T-helper 1 cell treated with Interleukin-12 subunit alpha and Interleukin-12 subunit beta and Interleukin-4 antibody, amounts not matched to agents 30 μg/mL and 1 μg/mL, for 36 hours (primary cell): ENCODE data around the gene VWA7.
"Not testable (repeated sequence)": the region's sequence is repeated elsewhere in the genome, so short reads cannot be mapped to it uniquely, and the experiment has no call there.

Source experiments
- H3K27ac Mint-ChIP-seq: one replicate; pipeline ENCODE4 v1.8.0; 2021; ENCODE audit warnings: mild to moderate bottlenecking, mixed read lengths
- H3K27me3 Mint-ChIP-seq: one replicate; pipeline ENCODE4 v1.8.0; 2021; ENCODE audit warnings: low read depth, mixed read lengths
- H3K36me3 Mint-ChIP-seq: one replicate; pipeline ENCODE4 v1.8.0; 2021; ENCODE audit warnings: low read depth, mixed read lengths
- H3K4me1 Mint-ChIP-seq: one replicate; pipeline ENCODE4 v1.8.0; 2021; ENCODE audit warnings: low read depth, mixed read lengths
- H3K4me3 Mint-ChIP-seq: one replicate; pipeline ENCODE4 v1.8.0; 2021; ENCODE audit warnings: mild to moderate bottlenecking, moderate library complexity, mixed read lengths
- H3K9me3 Mint-ChIP-seq: one replicate; pipeline ENCODE4 v1.8.0; 2021; ENCODE audit warnings: mixed read lengths

The VWA7 gene

GRCh38 chr6:31776989-31777666 lies at the start of gene VWA7:
Gene VWA7, minus strand, starts transcription at chr6:31777328. Its CDS starts 549 bp downstream, at chr6:31776779.
- H3K36me3 Mint-ChIP-seq, result peaks cover 3% of the 10 kb centered on the region
- H3K27ac Mint-ChIP-seq, result peak within 1 kb of the TSS; percentile 81
- no peaks in the 10 kb centered on the region for H3K27me3 Mint-ChIP-seq
- peaks cover 24% of the 10 kb centered on the region for H3K4me1 Mint-ChIP-seq
- H3K4me3 Mint-ChIP-seq, result no peak within 1 kb of the TSS
- no peaks in the 10 kb centered on the region for H3K9me3 Mint-ChIP-seq

DNA sequence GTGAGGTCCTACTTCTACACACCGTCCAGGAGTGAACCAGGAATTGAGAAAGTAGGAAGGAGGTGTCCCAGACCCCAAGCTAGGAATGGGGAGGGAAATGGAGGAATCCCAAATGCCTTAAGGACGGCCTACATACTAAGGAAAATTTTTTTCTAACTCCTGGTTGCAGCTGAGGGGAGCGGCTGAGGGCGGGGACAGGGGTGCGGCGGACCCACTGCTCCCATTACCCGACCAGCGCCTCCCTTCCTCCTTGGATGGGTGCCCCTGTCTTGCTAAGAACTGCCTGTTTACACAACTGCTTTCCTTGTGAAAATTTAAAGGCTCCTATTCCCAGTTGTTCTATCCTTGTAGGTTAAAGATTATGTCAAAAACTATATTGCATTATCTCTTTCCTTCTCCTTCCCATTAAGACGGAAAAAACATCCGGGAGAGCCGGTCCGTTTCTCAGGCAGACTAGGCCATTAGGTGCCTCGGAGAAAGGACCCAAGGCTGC lies 49.7 kb upstream of the VWA7 start:
- no peaks in the 10 kb centered on the region for H3K9me3 Mint-ChIP-seq
- H3K4me1 Mint-ChIP-seq, result peaks cover 39% of the 10 kb centered on the region
- no peaks in the 10 kb centered on the region for H3K27me3 Mint-ChIP-seq
- H3K36me3 Mint-ChIP-seq, result peaks cover 7% of the 10 kb centered on the region
- peak overlapping the region; percentile 96 for H3K27ac Mint-ChIP-seq
- peak overlapping the region; percentile 86 for H3K4me3 Mint-ChIP-seq

GRCh38 chr6:31825553-31825952 lies 48.4 kb upstream of the VWA7 start:
- H3K4me3 Mint-ChIP-seq, result peak overlapping the region; percentile 86

GRCh38 chr6:31823592-31824196 lies 46.6 kb upstream of the VWA7 start:
- peaks cover 43% of the 10 kb centered on the region for H3K4me1 Mint-ChIP-seq
- not testable (repeated sequence) for H3K9me3 Mint-ChIP-seq, H3K36me3 Mint-ChIP-seq, H3K4me3 Mint-ChIP-seq, H3K27me3 Mint-ChIP-seq
- H3K27ac Mint-ChIP-seq, result peak overlapping the region; percentile 46

More at GRCh38 chr6:31825553-31825952, 48.4 kb upstream of the VWA7 start:
- Mint-ChIP-seq H3K27me3 (no peaks in the 10 kb centered on the region), H3K36me3 (peaks cover 7% of the 10 kb centered on the region), H3K9me3 (no peaks in the 10 kb centered on the region), H3K4me1 (peaks cover 38% of the 10 kb centered on the region), H3K27ac (peak overlapping the region; percentile 96)

DNA sequence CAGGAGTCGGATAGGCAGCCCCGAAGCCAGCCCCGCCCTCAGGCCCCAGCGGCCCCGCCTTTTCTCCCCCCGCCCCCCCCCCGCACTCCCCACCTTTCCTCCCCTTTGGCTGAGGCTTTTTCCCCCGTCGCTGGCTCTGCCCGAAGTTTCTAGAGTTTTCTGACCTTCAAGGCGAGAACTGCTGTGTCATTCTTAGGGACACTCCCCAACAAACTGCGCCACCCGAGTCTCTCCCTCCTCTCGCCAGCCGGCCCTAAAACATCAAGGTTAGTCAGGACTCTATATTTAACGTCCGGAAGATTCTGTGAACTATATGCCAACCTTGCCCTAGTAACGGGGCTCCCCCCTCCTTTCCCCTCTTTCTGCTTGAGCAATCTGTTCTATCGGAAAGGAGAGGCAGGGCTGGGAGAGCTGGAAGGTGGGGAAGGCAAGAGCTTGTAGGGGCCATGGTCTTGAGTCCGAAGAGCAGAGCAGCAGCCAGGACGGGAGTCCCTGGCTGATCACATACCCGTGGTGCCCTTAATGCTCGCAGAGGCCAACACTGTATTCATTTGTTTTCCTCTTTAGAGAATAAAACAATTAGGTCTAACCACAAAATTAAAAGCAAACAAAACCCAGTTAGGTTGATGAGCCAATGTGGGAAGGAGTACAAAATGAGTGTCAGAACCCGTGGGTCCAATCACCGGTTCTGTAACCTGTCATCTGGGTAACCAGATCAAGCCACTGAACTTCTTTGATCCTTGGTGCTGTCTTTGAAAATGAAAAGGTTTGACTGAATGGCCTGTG lies 45.1 kb upstream of the VWA7 start:
- H3K27ac Mint-ChIP-seq, result peak overlapping the region; percentile 98

GRCh38 chr6:31821301-31822035 lies 44.3 kb upstream of the VWA7 start:
- Mint-ChIP-seq H3K9me3 (no peaks in the 10 kb centered on the region), H3K27me3 (no peaks in the 10 kb centered on the region), H3K36me3 (peaks cover 18% of the 10 kb centered on the region), H3K4me3 (peak overlapping the region; percentile 97), H3K27ac (peak overlapping the region; percentile 98), H3K4me1 (peaks cover 48% of the 10 kb centered on the region)

More for the DNA sequence above, 45.1 kb upstream of the VWA7 start:
- Mint-ChIP-seq H3K9me3 (no peaks in the 10 kb centered on the region), H3K4me3 (peak overlapping the region; percentile 97), H3K4me1 (peaks cover 55% of the 10 kb centered on the region), H3K36me3 (peaks cover 18% of the 10 kb centered on the region), H3K27me3 (no peaks in the 10 kb centered on the region)

DNA sequence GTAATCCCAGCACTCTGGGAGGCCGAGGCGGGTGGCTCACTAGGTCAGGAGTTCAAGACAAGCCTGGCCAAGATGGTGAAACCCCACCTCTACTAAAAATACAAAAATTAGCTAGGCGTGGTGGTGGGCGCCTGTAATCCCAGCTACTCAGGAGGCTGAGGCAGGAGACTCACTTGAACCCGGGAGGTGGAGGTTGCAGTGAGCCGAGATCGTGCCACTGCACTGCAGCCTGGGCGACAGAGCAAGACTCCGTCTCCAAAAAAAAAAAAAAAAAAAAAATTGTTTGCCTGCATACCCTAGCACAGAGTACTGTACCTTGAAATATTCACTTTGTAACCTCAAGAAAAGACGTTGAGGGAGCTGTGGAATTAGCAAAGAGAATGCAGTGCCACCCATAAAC lies 43.3 kb upstream of the VWA7 start:
- Mint-ChIP-seq H3K4me1 (peaks cover 41% of the 10 kb centered on the region), H3K4me3 (peak overlapping the region; percentile 97), H3K36me3 (peaks cover 18% of the 10 kb centered on the region)
- H3K27ac Mint-ChIP-seq, H3K27me3 Mint-ChIP-seq, H3K9me3 Mint-ChIP-seq: not testable (repeated sequence)

DNA sequence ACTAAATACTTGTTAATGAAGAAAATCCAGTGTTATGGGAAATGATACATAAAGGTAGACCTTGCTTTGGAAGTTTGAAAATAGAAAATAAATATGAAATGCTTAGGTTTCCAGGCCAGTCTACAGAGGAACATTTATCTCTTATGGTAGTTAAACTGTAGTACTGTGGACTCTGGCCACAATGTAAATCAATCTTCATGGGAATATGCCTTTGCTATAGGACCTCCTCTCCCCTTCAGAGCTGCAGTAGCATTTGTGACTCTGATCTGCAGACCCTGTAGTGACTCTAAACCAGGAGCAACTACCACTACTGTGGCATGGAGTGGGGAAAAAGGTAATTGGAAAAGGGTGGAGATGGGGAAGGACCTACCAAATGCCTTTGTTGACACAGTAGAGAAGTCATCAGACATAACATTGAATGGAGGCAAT lies 42.8 kb upstream of the VWA7 start:
- peak overlapping the region; percentile 65 for H3K4me3 Mint-ChIP-seq
- H3K9me3 Mint-ChIP-seq, result no peaks in the 10 kb centered on the region
- peaks cover 37% of the 10 kb centered on the region for H3K4me1 Mint-ChIP-seq
- H3K36me3 Mint-ChIP-seq, result peaks cover 18% of the 10 kb centered on the region
- no peaks in the 10 kb centered on the region for H3K27me3 Mint-ChIP-seq
- H3K27ac Mint-ChIP-seq, result peak overlapping the region; percentile 75

DNA sequence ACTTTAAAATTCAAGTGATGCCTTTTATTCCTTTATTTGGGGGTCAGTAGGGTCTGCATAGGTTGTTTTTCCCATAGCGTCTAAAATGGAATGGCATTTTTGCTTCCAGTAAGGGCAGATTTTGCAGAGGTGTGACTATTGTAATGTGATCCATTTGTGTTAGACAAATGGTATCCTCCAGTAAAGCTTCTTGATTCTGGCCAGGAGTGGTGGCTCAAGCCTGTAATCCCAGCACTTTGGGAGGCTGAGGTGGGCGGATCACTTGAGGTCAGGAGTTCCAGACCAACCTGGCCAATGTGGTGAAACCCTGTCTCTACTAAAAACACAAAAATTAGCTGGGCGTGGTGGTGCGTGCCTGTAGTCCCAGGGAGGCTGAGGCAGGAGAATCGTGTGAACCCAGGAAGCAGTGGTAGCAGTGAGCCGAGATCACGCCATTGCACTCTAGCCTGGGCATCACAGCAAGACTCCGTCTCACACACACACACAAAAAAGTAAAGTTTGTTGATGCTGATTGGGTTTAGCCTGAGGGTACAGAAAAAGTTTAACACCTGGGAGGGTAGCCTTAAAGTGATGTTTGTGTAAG lies 40.9 kb upstream of the VWA7 start:
- Mint-ChIP-seq H3K4me1 (peaks cover 41% of the 10 kb centered on the region), H3K36me3 (peaks cover 18% of the 10 kb centered on the region), H3K27ac (peak overlapping the region; percentile 98), H3K4me3 (peak overlapping the region; percentile 98)
- not testable (repeated sequence) for H3K27me3 Mint-ChIP-seq, H3K9me3 Mint-ChIP-seq

GRCh38 chr6:31817133-31817928 lies 40.2 kb upstream of the VWA7 start:
- H3K27me3 Mint-ChIP-seq, H3K9me3 Mint-ChIP-seq: not testable (repeated sequence)
- peak overlapping the region; percentile 98 for H3K27ac Mint-ChIP-seq
- peak overlapping the region; percentile 98 for H3K4me3 Mint-ChIP-seq
- peaks cover 42% of the 10 kb centered on the region for H3K4me1 Mint-ChIP-seq
- H3K36me3 Mint-ChIP-seq, result peaks cover 18% of the 10 kb centered on the region

GRCh38 chr6:31815025-31815838 lies 38.1 kb upstream of the VWA7 start, which contains the start of the genes HSPA1A and HSPA1L:
Gene HSPA1A, plus strand, starts transcription at chr6:31815543. Its CDS starts 214 bp downstream, at chr6:31815757.
Gene HSPA1L, minus strand, starts transcription at chr6:31815283. Its CDS starts 3,311 bp downstream, at chr6:31811972.
- peaks cover 38% of the 10 kb centered on the region for H3K4me1 Mint-ChIP-seq
- peaks cover 27% of the 10 kb centered on the region for H3K36me3 Mint-ChIP-seq
- H3K27me3 Mint-ChIP-seq, result no peaks in the 10 kb centered on the region
- H3K4me3 Mint-ChIP-seq, result peak within 1 kb of the TSS; percentile 90
- H3K27ac Mint-ChIP-seq, result peak within 1 kb of the TSS; percentile 88
- H3K9me3 Mint-ChIP-seq, result no peaks in the 10 kb centered on the region

DNA sequence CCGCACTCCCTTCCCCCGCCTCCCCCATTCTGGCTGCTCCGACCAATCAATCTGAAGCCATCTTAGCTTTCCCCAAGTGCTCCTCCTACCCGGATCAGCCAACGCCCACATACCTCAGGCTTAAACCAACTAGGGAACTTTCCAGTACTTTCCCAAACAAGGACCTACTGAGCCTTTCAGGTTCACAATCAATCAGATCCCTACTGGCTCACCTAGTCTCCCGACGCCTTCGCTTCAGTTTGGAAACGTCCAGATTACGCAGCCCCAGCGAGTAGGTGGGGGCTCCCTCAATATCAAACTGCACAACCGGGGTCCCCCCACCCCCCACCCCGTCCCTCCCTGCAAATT lies 37.5 kb upstream of the VWA7 start:
- Mint-ChIP-seq H3K9me3 (no peaks in the 10 kb centered on the region), H3K27ac (peak overlapping the region; percentile 88), H3K27me3 (no peaks in the 10 kb centered on the region), H3K4me1 (peaks cover 35% of the 10 kb centered on the region), H3K36me3 (peaks cover 26% of the 10 kb centered on the region), H3K4me3 (peak overlapping the region; percentile 90)
